HepG2 (cell line): ENCODE data around the gene NDUFB8. TPM values are rescaled to one million over a fixed set of nuclear protein-coding genes. Genes with fewer than 3 reads are reported as not detected.

Experiments
- CENPBD1 ChIP-seq: sonication (generic); formaldehyde crosslinking; IDR thresholded peaks from 2 replicates; pipeline ENCODE4 v1.8.0; 2022; ENCODE audit warnings: missing genetic modification reagents, low read depth, mild to moderate bottlenecking, borderline replicate concordance
- DMTF1 ChIP-seq: sonication (generic); formaldehyde crosslinking; IDR thresholded peaks from 2 replicates; pipeline ENCODE4 v1.4.0; 2020; ENCODE audit warnings: mild to moderate bottlenecking, missing genetic modification reagents
- E2F5 ChIP-seq: sonication (generic); formaldehyde crosslinking; conservative IDR thresholded peaks from 2 replicates; pipeline ENCODE4 v1.4.0; 2020; ENCODE audit warnings: missing genetic modification reagents
- GATAD1 ChIP-seq: IDR thresholded peaks from 2 replicates; pipeline ENCODE4 v1.6.1; 2016; ENCODE audit warnings: missing genetic modification reagents, missing compliant biosample characterization
- GLMP ChIP-seq: sonication (generic); formaldehyde crosslinking; IDR thresholded peaks from 2 replicates; pipeline ENCODE4 v1.9.0; 2021; ENCODE audit warnings: missing genetic modification reagents, mild to moderate bottlenecking, borderline replicate concordance
- HDAC2 ChIP-seq: sonication (generic); formaldehyde crosslinking; IDR thresholded peaks from 2 replicates; pipeline ENCODE4 v1.4.0; 2020; ENCODE audit warnings: missing genetic modification reagents
- KMT2A ChIP-seq: sonication (generic); formaldehyde crosslinking; IDR thresholded peaks from 2 replicates; pipeline ENCODE4 v1.4.0; 2020; ENCODE audit warnings: missing genetic modification reagents
- MBD4 ChIP-seq: IDR thresholded peaks from 2 replicates; pipeline ENCODE4 v1.6.1; 2012; ENCODE audit warnings: low read length, inconsistent platforms, borderline replicate concordance
- NR2F1 ChIP-seq, 2 experiments: fragments of 450-650 bp in 1 of 2; formaldehyde crosslinking in 1 of 2; IDR thresholded peaks; 2 replicates each; pipeline versions ENCODE4 v1.5.0 to v1.6.1; 2016 to 2020; ENCODE audit warnings: mild to moderate bottlenecking in 1 of 2, missing compliant biosample characterization in 1 of 2, missing genetic modification reagents in 1 of 2, moderate library complexity in 1 of 2
- PRMT3 ChIP-seq: sonication (generic); formaldehyde crosslinking; IDR thresholded peaks from 2 replicates; pipeline ENCODE4 v1.8.1; 2022; ENCODE audit warnings: low read depth, mild to moderate bottlenecking, moderate library complexity, missing genetic modification reagents, borderline replicate concordance
- SAP130 ChIP-seq: IDR thresholded peaks from 2 replicates; pipeline ENCODE4 v1.6.1; 2016; ENCODE audit warnings: low read depth
- SMAD3 ChIP-seq: sonication (generic); formaldehyde crosslinking; IDR thresholded peaks from 2 replicates; pipeline ENCODE4 v1.4.0; 2020; ENCODE audit warnings: missing genetic modification reagents
- SMARCE1 ChIP-seq: fragments of 450-650 bp; IDR thresholded peaks from 2 replicates; pipeline ENCODE4 v1.6.1; 2017; ENCODE audit warnings: borderline replicate concordance
- ZBED4 ChIP-seq: sonication (generic); formaldehyde crosslinking; IDR thresholded peaks from 2 replicates; pipeline ENCODE4 v1.4.0; 2020; ENCODE audit warnings: missing genetic modification reagents, borderline replicate concordance
- ZFP82 ChIP-seq: sonication (generic); formaldehyde crosslinking; IDR thresholded peaks from 2 replicates; pipeline ENCODE4 v1.5.1; 2020; ENCODE audit warnings: mild to moderate bottlenecking, missing genetic modification reagents, borderline replicate concordance
- ZNF501 ChIP-seq: sonication (generic); formaldehyde crosslinking; IDR thresholded peaks from 2 replicates; pipeline ENCODE4 v1.5.1; 2020; ENCODE audit warnings: mild to moderate bottlenecking, moderate library complexity, missing genetic modification reagents
- ZNF503 ChIP-seq: sonication (generic); formaldehyde crosslinking; IDR thresholded peaks from 2 replicates; pipeline ENCODE4 v1.4.0; 2020; ENCODE audit warnings: missing genetic modification reagents
- ZSCAN22 ChIP-seq: sonication (generic); formaldehyde crosslinking; IDR thresholded peaks from 2 replicates; pipeline ENCODE4 v1.4.0; 2020; ENCODE audit warnings: mild to moderate bottlenecking, missing genetic modification reagents
- polyA plus RNA-seq, 8 experiments: library from polyadenylated mRNA; depleted of rRNA in 3 of 8; stranded (reverse) in 7 of 8; unstranded in 1 of 8; fragments of >200 nt; fragmentation: Illumina TruSeq in 4 of 8; extraction: Trizol in 4 of 8; gene quantifications; 2 replicates each; pipeline versions ENCODE4 v1.2.1 to v1.2.3, GENCODE V29; 2011 to 2016; ENCODE audit warnings: low read depth in 4 of 8, missing spikeins in 1 of 8, mixed read lengths in 1 of 8; ENCODE audit not compliant: insufficient read depth in 1 of 8
- total RNA-seq, 5 experiments: library from RNA; depleted of rRNA; stranded (reverse); fragments of >200 nt; fragmentation: Illumina TruSeq; extraction: Trizol; gene quantifications; 2 replicates each; pipeline ENCODE4 v1.2.3, GENCODE V29; 2016; ENCODE audit warnings: low read depth in 1 of 5

The NDUFB8 gene
- total and polyA plus RNA-seq, 2 of the 13 experiments (the other 11 are each of a cell fraction or from before 2014, with no cell fraction given), result 210 to 216 TPM

- TF ChIP-seq GLMP (CRISPR knock-in tag) (no peak), SAP130 (CRISPR knock-in tag) (peak; percentile 29; the same call in 1 of the 2 replicates), ZBED4 (CRISPR knock-in tag) (no peak), ZNF501 (0 out of 2 replicates have a peak, but pooled peaks have one; percentile 8), E2F5 (CRISPR knock-in tag) (no peak), CENPBD1 (no peak), MBD4 (no peak), NR2F1 (CRISPR knock-in tag; IDR thresholded peaks at IDR 0.05) (no peak), ZSCAN22 (CRISPR knock-in tag) (no peak), SMAD3 (no peak), DMTF1 (CRISPR knock-in tag) (no peak), GATAD1 (CRISPR knock-in tag) (no peak), PRMT3 (CRISPR knock-in tag) (no peak), HDAC2 (no peak), ZFP82 (CRISPR knock-in tag) (no peak), ZNF503 (0 out of 2 replicates have a peak, but pooled peaks have one; percentile 42), KMT2A (CRISPR knock-in tag) (peak; percentile 40; the same call in 1 of the 2 replicates), SMARCE1 (no peak)
Observed at GRCh38 chr10:100482181-100482833, 47.4 kb downstream of the NDUFB8 start (continued).
